Retinal pigment epithelial cell (primary cell): ENCODE data around the gene RPS6KL1.
A peak's percentile ranks its signal among the peaks of the same experiment; 100 is the strongest.

Source experiments
- DNase-seq: peaks from one replicate; pipeline ENCODE4 v3.0.0-alpha.2; 2010; ENCODE audit warnings: low read depth
- H3K4me3 ChIP-seq: 2 replicates; pipeline ENCODE4 v1.5.1; 2011; ENCODE audit warnings: mild to moderate bottlenecking, low read length, control low read depth, moderate library complexity
- CTCF ChIP-seq: conservative IDR thresholded peaks from 2 replicates; pipeline ENCODE4 v1.5.1; 2011; ENCODE audit warnings: low read depth, low read length, control low read depth, inconsistent platforms

The RPS6KL1 gene

GRCh38 chr14:74946659-74947281, 23.7 kb upstream of the RPS6KL1 start:
- H3K4me3 ChIP-seq: no peak overlapping the region
- TF ChIP-seq CTCF: no peak
- DNase-seq: no peak

- H3K4me3 ChIP-seq: no peak overlapping the region
- DNase-seq: no peak
- peak; percentile 97 for TF ChIP-seq CTCF
These were observed 23.0 kb upstream of the RPS6KL1 start for GRCh38 chr14:74945852-74946658.

GRCh38 chr14:74945261-74945851, 22.3 kb upstream of the RPS6KL1 start:
- no peak for DNase-seq
- peak; percentile 72 for TF ChIP-seq CTCF
- H3K4me3 ChIP-seq: no peak overlapping the region

- H3K4me3 ChIP-seq: no peak overlapping the region
- no peak for TF ChIP-seq CTCF
- no peak for DNase-seq
These were observed 19.5 kb upstream of the RPS6KL1 start for GRCh38 chr14:74942608-74943007.

GRCh38 chr14:74942181-74942580, 19.1 kb upstream of the RPS6KL1 start:
- no peak overlapping the region for H3K4me3 ChIP-seq
- no peak for DNase-seq
- no peak for TF ChIP-seq CTCF

- H3K4me3 ChIP-seq: no peak overlapping the region
- DNase-seq: no peak
- TF ChIP-seq CTCF: no peak
These were observed 18.6 kb upstream of the RPS6KL1 start for GRCh38 chr14:74941676-74942097.
